Activated CD4-positive, alpha-beta memory T cell treated with anti-CD3 and anti-CD28 coated beads for 36 hours (primary cell): ENCODE data around the gene B4GALT5. TPM values are rescaled to one million over a fixed set of nuclear protein-coding genes. Genes with fewer than 3 reads are reported as not detected.
A peak's percentile ranks its signal among the peaks of the same experiment; 100 is the strongest.

Experiments
- CTCF ChIA-PET: fragments of 350-600 bp; sonication (Branson Sonifier 250); formaldehyde crosslinking; loops from one replicate; lab custom pipeline; 2021; ENCODE audit warnings: antibody characterized with exemption, inconsistent platforms; lab: Charles Lee
- POLR2A ChIA-PET: fragments of 350-600 bp; sonication (Branson Sonifier 250); formaldehyde crosslinking; loops from one replicate; lab custom pipeline; 2021; ENCODE audit warnings: antibody characterized with exemption; lab: Charles Lee
- DNase-seq: peaks from one replicate; pipeline ENCODE4 v3.0.0-alpha.2; 2020
- H3K27ac Mint-ChIP-seq: one replicate; pipeline ENCODE4 v1.8.0; 2021; ENCODE audit warnings: mixed read lengths
- H3K27me3 Mint-ChIP-seq: one replicate; pipeline ENCODE4 v1.8.0; 2021; ENCODE audit warnings: mixed read lengths
- H3K36me3 Mint-ChIP-seq: one replicate; pipeline ENCODE4 v1.8.0; 2021; ENCODE audit warnings: mixed read lengths
- H3K4me1 Mint-ChIP-seq: one replicate; pipeline ENCODE4 v1.8.0; 2021; ENCODE audit warnings: low read depth, mixed read lengths
- H3K4me3 Mint-ChIP-seq: one replicate; pipeline ENCODE4 v1.8.0; 2021; ENCODE audit warnings: mild to moderate bottlenecking, mixed read lengths
- H3K9me3 Mint-ChIP-seq: one replicate; pipeline ENCODE4 v1.8.0; 2021; ENCODE audit warnings: mixed read lengths
- intact Hi-C: fragments of 100-400 bp; cut with micrococcal nuclease; formaldehyde crosslinking; loops from one replicate; pipeline ENCODE4 v1.15.1; 2023
- total RNA-seq, 2 experiments: library from RNA; stranded (reverse); gene quantifications; one replicate each; pipeline ENCODE4 v1.2.3, GENCODE V29; 2021

Gene B4GALT5
- total RNA-seq, 2 experiments from 2014 or later: 20.9 to 21.4 TPM

DNA sequence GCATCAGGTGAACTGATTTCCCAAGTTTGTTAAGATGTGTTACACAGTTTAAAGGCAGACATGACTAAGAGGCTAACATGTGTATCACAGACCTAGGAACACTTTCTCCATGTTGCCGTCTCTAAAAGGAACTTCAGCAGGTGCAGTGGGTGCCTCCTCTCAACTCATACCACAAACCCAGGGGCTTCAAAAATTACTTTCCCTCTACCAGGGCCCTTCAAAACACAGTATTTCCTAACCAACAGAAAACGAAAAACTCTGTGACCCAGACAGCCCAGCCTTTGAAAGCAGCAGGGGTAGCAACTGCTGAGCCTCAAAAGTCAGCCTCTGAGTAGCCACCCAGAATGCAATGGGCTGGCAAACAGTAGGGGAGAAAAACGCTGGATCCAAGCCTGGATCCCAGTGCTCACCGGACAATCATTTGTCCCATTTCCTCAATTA is 28.5 kb downstream of the B4GALT5 start:
- CTCF ChIA-PET: interaction anchor here (0.9 kb wide), 1 partner anchor 9 kb away, joined by 4 read pairs; no protein-coding TSS in a partner anchor
- no peak overlapping the region for H3K27ac Mint-ChIP-seq

DNA sequence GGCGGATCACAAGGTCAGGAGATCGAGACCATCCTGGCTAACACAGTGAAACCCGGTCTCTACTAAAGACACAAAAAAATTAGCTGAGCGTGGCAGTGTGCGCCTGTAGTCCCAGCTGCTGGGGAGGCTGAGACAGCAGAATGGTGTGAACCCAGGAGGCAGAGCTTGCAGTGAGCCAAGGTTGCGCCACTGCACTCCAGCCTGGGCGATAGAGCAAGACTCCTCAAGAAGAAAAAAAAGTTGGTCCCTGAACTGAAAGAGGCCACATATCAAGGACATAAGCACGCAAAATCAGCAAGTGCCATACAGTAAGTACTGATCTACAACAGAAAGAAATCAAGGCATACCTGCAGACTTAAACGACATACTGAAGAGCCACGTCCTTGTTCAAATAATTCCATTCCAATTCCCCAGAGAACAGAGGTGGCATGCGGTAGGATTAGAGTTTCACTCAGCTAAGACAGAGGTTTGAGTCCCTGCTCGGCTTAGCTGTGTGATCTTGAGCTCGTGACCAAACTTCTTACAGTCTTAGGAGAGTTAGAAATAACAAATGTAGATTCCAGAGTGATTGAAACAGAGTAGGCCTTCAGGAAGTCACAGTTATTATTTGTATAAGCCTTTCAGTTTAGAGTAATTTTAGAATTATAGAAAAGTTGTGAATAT is 29.2 kb downstream of the B4GALT5 start:
- no peaks in the 10 kb centered on the region for H3K27me3 Mint-ChIP-seq
- CTCF ChIA-PET: no interaction called here
- no peak overlapping the region for H3K4me3 Mint-ChIP-seq
- intact Hi-C loops: no loop called here
- peaks cover 26% of the 10 kb centered on the region for H3K4me1 Mint-ChIP-seq
- POLR2A ChIA-PET: no interaction called here
- peaks cover 7% of the 10 kb centered on the region for H3K36me3 Mint-ChIP-seq
- no peak for DNase-seq
- no peaks in the 10 kb centered on the region for H3K9me3 Mint-ChIP-seq
- no peak overlapping the region for H3K27ac Mint-ChIP-seq

More for the DNA sequence above, 28.5 kb downstream of the B4GALT5 start:
- intact Hi-C loops: no loop called here
- DNase-seq: no peak
- H3K27me3 Mint-ChIP-seq: no peaks in the 10 kb centered on the region
- H3K36me3 Mint-ChIP-seq: peaks cover 7% of the 10 kb centered on the region
- H3K9me3 Mint-ChIP-seq: no peaks in the 10 kb centered on the region
- H3K4me1 Mint-ChIP-seq: peaks cover 20% of the 10 kb centered on the region
- POLR2A ChIA-PET: interaction anchor here (0.9 kb wide), 1 partner anchor 9 kb away, joined by 3 read pairs; no protein-coding TSS in a partner anchor
- H3K4me3 Mint-ChIP-seq: no peak overlapping the region

DNA sequence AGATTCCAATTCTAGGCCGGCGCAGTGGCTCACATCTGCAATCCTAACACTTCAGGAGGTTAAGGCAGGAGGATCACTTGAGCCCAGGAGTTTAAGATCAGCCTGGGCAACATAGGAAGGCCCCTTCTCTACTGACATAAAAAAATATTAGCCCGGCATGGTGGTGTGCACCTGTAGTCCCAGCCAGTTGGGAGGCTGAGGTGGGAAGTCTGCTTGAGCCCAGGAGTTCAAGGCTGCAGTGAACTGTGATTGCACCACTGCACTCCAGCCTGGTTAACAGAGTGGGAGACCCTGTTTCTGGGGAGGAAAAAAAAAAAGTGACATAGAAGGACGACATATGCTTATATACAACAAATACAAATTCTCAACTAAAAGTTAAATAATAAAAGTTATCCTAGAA is 30.9 kb downstream of the B4GALT5 start:
- CTCF ChIA-PET: interaction anchor here (0.7 kb wide), 1 partner anchor 130 kb away, joined by 3 read pairs; no protein-coding TSS in a partner anchor
- no peaks in the 10 kb centered on the region for H3K27me3 Mint-ChIP-seq
- no peak overlapping the region for H3K4me3 Mint-ChIP-seq

DNA sequence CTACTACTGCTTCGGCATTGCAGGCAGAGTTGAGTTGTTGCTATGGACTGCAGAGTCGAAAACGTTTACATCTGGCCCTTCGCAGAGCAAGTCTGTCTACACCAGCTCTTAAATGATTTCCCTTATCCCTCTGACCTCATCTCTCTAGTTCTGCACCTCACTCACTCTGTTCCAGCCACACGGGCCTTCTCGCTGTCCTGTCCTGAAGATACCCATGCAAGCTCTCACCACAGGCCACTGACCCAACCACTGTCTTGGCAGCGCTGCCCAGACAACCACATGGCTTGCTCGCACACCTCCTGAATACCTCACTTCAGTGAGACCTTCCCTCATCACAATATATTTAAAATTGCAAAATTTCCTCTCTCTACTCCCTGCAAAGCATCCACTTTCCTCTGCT is 31.4 kb downstream of the B4GALT5 start:
- ChIA-PET CTCF (no interaction called here), POLR2A (no interaction called here)
- no peaks in the 10 kb centered on the region for H3K27me3 Mint-ChIP-seq
- no peak overlapping the region for H3K27ac Mint-ChIP-seq
- H3K9me3 Mint-ChIP-seq: no peaks in the 10 kb centered on the region
- peaks cover 7% of the 10 kb centered on the region for H3K36me3 Mint-ChIP-seq
- no peak overlapping the region for H3K4me3 Mint-ChIP-seq
- intact Hi-C loops: no loop called here
- no peak for DNase-seq
- peaks cover 45% of the 10 kb centered on the region for H3K4me1 Mint-ChIP-seq

More for the DNA sequence above, 30.9 kb downstream of the B4GALT5 start:
- DNase-seq: no peak
- peaks cover 40% of the 10 kb centered on the region for H3K4me1 Mint-ChIP-seq
- POLR2A ChIA-PET: no interaction called here
- no peaks in the 10 kb centered on the region for H3K9me3 Mint-ChIP-seq
- intact Hi-C loops: no loop called here
- H3K36me3 Mint-ChIP-seq: peaks cover 7% of the 10 kb centered on the region
- H3K27ac Mint-ChIP-seq: no peak overlapping the region

DNA sequence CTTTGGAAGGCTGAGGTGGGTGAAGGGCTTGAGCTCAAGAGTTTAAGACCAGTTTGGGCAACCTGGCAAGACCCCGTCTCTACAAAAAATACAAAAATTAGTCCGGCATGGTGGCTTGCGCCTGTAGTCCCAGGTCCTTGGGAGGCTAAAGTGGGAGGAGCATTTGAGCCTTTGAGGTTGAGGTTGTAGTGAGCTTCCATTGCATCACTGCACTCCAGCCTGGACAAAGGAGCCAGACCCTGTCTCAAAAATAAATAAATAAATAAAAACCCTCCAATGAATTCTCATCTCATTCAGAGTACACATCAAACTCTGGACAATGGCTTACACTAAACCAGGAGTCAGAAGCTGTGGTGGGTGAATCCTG is 31.8 kb downstream of the B4GALT5 start:
- CTCF ChIA-PET: no interaction called here
- Mint-ChIP-seq H3K4me1 (peaks cover 50% of the 10 kb centered on the region), H3K9me3 (no peaks in the 10 kb centered on the region), H3K4me3 (no peak overlapping the region), H3K27me3 (no peaks in the 10 kb centered on the region), H3K36me3 (peaks cover 7% of the 10 kb centered on the region), H3K27ac (no peak overlapping the region)
- intact Hi-C loops: no loop called here
- POLR2A ChIA-PET: no interaction called here
- DNase-seq: no peak

DNA sequence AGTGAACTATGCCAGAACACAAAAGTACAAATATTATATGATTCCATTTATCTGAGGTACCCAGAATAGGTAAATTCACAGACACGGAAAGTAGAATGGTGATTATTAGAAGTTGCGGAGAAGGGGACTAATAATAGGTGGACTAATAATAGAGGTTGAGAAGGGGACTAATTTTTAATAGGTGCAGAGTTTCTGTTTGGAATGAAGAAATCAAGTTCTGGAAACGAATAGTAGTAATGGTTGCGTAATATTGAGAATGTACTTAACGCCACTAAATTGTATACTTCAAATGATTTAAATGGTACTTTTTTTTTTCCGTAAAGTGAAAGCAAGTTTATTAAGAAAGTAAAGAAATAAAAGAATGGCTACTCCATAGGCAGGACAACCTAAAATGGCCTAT is 33.2 kb downstream of the B4GALT5 start:
- CTCF ChIA-PET: interaction anchor here (0.8 to 1.9 kb wide), 3 partner anchors 13 to 213 kb away, joined by 3 to 5 read pairs (median 3); no protein-coding TSS in a partner anchor
- Mint-ChIP-seq H3K4me3 (no peak overlapping the region), H3K36me3 (peaks cover 7% of the 10 kb centered on the region), H3K27ac (no peak overlapping the region), H3K9me3 (no peaks in the 10 kb centered on the region), H3K27me3 (no peaks in the 10 kb centered on the region), H3K4me1 (peaks cover 63% of the 10 kb centered on the region)
- intact Hi-C loops: no loop called here
- POLR2A ChIA-PET: interaction anchor here (1.9 to 2.4 kb wide), 2 partner anchors 11 to 13 kb away, joined by 11 to 37 read pairs; no protein-coding TSS in a partner anchor
- no peak for DNase-seq

- Mint-ChIP-seq H3K4me1 (peaks cover 66% of the 10 kb centered on the region), H3K36me3 (peaks cover 7% of the 10 kb centered on the region), H3K27ac (peak overlapping the region; percentile 40), H3K9me3 (no peaks in the 10 kb centered on the region), H3K27me3 (no peaks in the 10 kb centered on the region), H3K4me3 (peak overlapping the region; percentile 25)
- intact Hi-C loops: loop anchor here (1.0 kb wide), 1 partner anchor 9 kb away; no protein-coding TSS in a partner anchor
- no peak for DNase-seq
- CTCF ChIA-PET: interaction anchor here (1.1 to 1.9 kb wide), 6 partner anchors 10 to 285 kb away, joined by 3 to 7 read pairs (median 4); no protein-coding TSS in a partner anchor
- POLR2A ChIA-PET: interaction anchor here (0.6 to 2.4 kb wide), 9 partner anchors 10 to 134 kb away, joined by 3 to 37 read pairs (median 5); partner anchors contain the start of gene SLC9A8
Observed at GRCh38 chr20:49679634-49680033, 34.0 kb downstream of the B4GALT5 start.

GRCh38 chr20:49677777-49678758 is 35.6 kb downstream of the B4GALT5 start:
- CTCF ChIA-PET: interaction anchor here (0.7 to 1.9 kb wide), 5 partner anchors 8 to 136 kb away, joined by 3 to 7 read pairs (median 5); no protein-coding TSS in a partner anchor
- H3K27ac Mint-ChIP-seq: peak overlapping the region; percentile 83
- no peaks in the 10 kb centered on the region for H3K9me3 Mint-ChIP-seq
- intact Hi-C loops: loop anchor here (1.0 kb wide), 1 partner anchor 21 kb away; no protein-coding TSS in a partner anchor
- no peaks in the 10 kb centered on the region for H3K27me3 Mint-ChIP-seq
- H3K4me1 Mint-ChIP-seq: peaks cover 68% of the 10 kb centered on the region
- no peak for DNase-seq
- POLR2A ChIA-PET: interaction anchor here (1.1 to 2.4 kb wide), 8 partner anchors 9 to 135 kb away, joined by 3 to 37 read pairs (median 4); partner anchors contain the start of gene SLC9A8
- peaks cover 7% of the 10 kb centered on the region for H3K36me3 Mint-ChIP-seq
- no peak overlapping the region for H3K4me3 Mint-ChIP-seq

- Mint-ChIP-seq H3K36me3 (peaks cover 5% of the 10 kb centered on the region), H3K4me3 (no peak overlapping the region), H3K4me1 (peaks cover 69% of the 10 kb centered on the region), H3K27ac (peak overlapping the region; percentile 68), H3K9me3 (no peaks in the 10 kb centered on the region), H3K27me3 (no peaks in the 10 kb centered on the region)
- peak; percentile 57 for DNase-seq
- ChIA-PET POLR2A (no interaction called here), CTCF (interaction anchor here (0.9 kb wide), 1 partner anchor 9 kb away, joined by 4 read pairs; no protein-coding TSS in a partner anchor)
- intact Hi-C loops: loop anchor here (1.0 kb wide), 1 partner anchor 8 kb away; no protein-coding TSS in a partner anchor
Observed at GRCh38 chr20:49676581-49677291, 36.9 kb downstream of the B4GALT5 start.

DNA sequence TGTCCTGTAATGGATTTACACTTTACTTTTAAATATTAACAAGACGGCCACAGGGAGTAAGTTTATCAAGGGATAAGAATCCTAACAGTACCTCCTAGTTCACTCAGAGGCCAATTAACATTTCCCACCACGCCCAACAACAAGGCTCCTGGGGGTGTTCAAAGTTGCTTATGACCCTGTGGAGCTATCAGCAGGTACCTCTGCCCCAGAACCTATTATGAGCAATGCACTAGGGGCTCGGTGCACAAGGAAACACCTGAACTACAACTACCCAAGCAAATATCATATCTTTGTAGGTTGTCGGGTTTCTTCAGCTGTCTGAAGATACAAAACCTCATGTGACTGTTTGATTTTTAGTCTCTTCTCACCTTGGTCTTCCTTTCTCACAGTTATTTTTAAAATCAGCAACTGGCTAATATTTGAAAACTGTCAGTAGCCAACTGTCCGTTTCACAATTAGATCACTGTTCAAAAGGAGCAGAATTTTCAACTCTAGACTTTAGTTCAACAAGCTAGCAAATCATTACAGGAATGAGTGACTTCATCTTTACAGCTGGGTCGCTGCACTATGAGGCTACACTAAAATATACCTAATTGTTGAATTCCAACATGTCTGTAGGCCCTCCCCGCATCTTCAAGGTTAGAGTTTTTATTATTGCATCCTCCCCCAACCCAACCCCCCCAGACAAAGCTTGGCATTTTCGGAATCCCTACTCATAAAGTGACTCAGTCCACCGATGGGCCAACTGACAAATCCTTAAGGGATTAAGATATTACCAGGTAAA is 38.1 kb downstream of the B4GALT5 start:
- ChIA-PET CTCF (interaction anchor here (0.9 to 1.1 kb wide), 2 partner anchors 10 to 212 kb away, joined by 3 to 4 read pairs; no protein-coding TSS in a partner anchor), POLR2A (interaction anchor here (0.6 kb wide), 2 partner anchors 11 to 125 kb away, joined by 3 read pairs; no protein-coding TSS in a partner anchor)
- Mint-ChIP-seq H3K36me3 (no peaks in the 10 kb centered on the region), H3K9me3 (no peaks in the 10 kb centered on the region), H3K4me3 (no peak overlapping the region), H3K4me1 (peaks cover 72% of the 10 kb centered on the region), H3K27me3 (no peaks in the 10 kb centered on the region), H3K27ac (peak overlapping the region; percentile 68)
- DNase-seq: no peak
- intact Hi-C loops: loop anchor here (1.0 kb wide), 1 partner anchor 7 kb away; no protein-coding TSS in a partner anchor
